Activated T-cell treated with anti-CD3 and anti-CD28 coated beads for 24 hours (primary cell): ENCODE measurements around the gene SH2B2.
"Not testable (repeated sequence)": the region's sequence is repeated elsewhere in the genome, so short reads cannot be mapped to it uniquely, and the experiment has no call there.

Experiments
- DNase-seq: peaks from one replicate; pipeline ENCODE4 v3.0.0-alpha.2; 2020; ENCODE audit warnings: low read depth

SH2B2 gene

GRCh38 chr7:102287111-102287980 is 678 bp downstream of the SH2B2 start:
- no peak for DNase-seq

GRCh38 chr7:102287981-102288278 is 1.3 kb downstream of the SH2B2 start:
- DNase-seq = no peak

GRCh38 chr7:102288285-102288930 is 1.7 kb downstream of the SH2B2 start:
- DNase-seq = no peak

GRCh38 chr7:102289057-102289456 is 2.4 kb downstream of the SH2B2 start:
- no peak for DNase-seq

GRCh38 chr7:102291056-102291915 is 4.6 kb downstream of the SH2B2 start:
- DNase-seq = no peak

- DNase-seq = no peak
These were observed 5.2 kb downstream of the SH2B2 start for GRCh38 chr7:102291916-102292267.

- no peak for DNase-seq
These were observed 6.4 kb downstream of the SH2B2 start for GRCh38 chr7:102292813-102293798.

- DNase-seq = no peak
These were observed 7.9 kb downstream of the SH2B2 start for GRCh38 chr7:102294589-102294988.

- no peak for DNase-seq
These were observed 8.9 kb downstream of the SH2B2 start for GRCh38 chr7:102295346-102296178.

- DNase-seq = no peak
These were observed 9.4 kb downstream of the SH2B2 start for GRCh38 chr7:102296179-102296438.

- no peak for DNase-seq
These were observed 9.8 kb downstream of the SH2B2 start for GRCh38 chr7:102296514-102296913.

GRCh38 chr7:102297487-102298218 is 11.0 kb downstream of the SH2B2 start:
- DNase-seq = no peak

- DNase-seq = no peak
These were observed 14.1 kb downstream of the SH2B2 start for GRCh38 chr7:102300643-102301221.

- not testable (repeated sequence) for DNase-seq
These were observed 14.7 kb downstream of the SH2B2 start for GRCh38 chr7:102301367-102301766.

- DNase-seq = no peak
These were observed 15.4 kb downstream of the SH2B2 start for GRCh38 chr7:102302025-102302424.

GRCh38 chr7:102303669-102304422 is 17.2 kb downstream of the SH2B2 start:
- no peak for DNase-seq

- no peak for DNase-seq
These were observed 18.0 kb downstream of the SH2B2 start for GRCh38 chr7:102304668-102305067.

GRCh38 chr7:102305414-102306268 is 19.0 kb downstream of the SH2B2 start:
- no peak for DNase-seq
